GM12874 (cell line): ENCODE data around the gene SYT9.

Source experiments
- TF ChIP-seq, protein P1 (sequence below): IDR thresholded peaks from 2 replicates; pipeline ENCODE4 v1.5.1; 2011; ENCODE audit warnings: low read depth, mild to moderate bottlenecking, control low read depth, low read length, moderate library complexity; ENCODE audit not compliant: insufficient read depth

Gene SYT9

DNA sequence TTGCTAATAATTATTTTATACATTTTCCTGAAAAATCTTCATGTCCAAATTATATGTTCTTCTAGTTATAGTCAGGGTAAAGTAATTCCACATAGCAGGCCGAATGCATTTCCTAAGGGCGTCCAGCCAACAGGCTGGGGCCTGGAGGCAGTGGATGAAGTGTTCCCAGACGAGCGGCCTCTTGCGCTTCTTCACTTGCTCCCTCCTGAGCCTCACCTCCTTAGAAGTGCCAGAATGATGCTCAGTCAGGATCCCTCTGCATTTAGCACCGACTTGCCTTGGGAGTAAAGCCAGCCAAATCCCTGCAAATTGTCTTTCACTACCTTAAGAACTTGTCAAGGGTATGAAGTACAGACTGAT lies 235.1 kb downstream of the SYT9 start:
- TF ChIP-seq, protein P1, sequence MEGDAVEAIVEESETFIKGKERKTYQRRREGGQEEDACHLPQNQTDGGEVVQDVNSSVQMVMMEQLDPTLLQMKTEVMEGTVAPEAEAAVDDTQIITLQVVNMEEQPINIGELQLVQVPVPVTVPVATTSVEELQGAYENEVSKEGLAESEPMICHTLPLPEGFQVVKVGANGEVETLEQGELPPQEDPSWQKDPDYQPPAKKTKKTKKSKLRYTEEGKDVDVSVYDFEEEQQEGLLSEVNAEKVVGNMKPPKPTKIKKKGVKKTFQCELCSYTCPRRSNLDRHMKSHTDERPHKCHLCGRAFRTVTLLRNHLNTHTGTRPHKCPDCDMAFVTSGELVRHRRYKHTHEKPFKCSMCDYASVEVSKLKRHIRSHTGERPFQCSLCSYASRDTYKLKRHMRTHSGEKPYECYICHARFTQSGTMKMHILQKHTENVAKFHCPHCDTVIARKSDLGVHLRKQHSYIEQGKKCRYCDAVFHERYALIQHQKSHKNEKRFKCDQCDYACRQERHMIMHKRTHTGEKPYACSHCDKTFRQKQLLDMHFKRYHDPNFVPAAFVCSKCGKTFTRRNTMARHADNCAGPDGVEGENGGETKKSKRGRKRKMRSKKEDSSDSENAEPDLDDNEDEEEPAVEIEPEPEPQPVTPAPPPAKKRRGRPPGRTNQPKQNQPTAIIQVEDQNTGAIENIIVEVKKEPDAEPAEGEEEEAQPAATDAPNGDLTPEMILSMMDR, result no peak

- TF ChIP-seq, protein P1, result no peak
These were observed 235.7 kb downstream of the SYT9 start for GRCh38 chr11:7487360-7487759.

GRCh38 chr11:7488681-7489080 lies 237.0 kb downstream of the SYT9 start:
- TF ChIP-seq, protein P1, result no peak

DNA sequence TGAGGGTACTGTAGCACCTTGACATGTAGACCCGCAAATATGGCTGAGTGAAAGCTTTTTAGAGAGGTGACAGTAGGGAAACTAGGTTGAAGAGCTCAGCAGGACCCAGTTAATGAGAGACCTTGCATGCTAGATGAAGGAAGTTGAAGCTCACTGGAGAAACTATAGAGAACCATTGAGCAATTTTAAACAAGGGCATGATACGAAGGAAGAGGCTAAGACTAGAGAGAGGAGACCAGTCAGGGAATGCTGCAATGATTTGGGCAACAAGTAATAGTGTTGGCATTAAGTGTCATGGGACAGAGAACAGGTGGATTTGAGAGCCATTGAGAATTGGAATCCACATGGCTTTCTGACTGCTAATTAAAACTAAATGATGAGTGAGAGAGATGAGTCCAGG lies 237.7 kb downstream of the SYT9 start:
- TF ChIP-seq, protein P1, result no peak

DNA sequence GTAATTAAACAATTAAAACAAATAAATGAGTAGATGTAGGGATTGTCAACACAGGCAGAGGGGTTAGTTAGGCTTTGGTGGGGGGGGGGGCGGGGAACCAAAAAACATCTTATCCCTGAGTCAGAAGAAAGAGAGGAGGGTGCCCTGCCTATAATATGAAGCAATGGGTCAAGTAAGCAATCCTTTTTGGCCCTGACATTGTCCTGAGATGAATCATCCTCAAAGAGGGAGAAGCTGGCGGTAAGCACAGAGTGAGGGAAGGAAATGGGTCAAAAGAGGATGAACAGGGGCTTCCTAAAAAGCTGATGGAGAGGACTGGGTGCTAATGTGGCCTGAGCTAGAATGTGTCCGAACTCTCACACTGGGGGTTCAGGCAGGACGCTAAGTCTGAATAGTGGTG lies 238.3 kb downstream of the SYT9 start:
- TF ChIP-seq, protein P1, result no peak

GRCh38 chr11:7490535-7490934 lies 238.8 kb downstream of the SYT9 start:
- TF ChIP-seq, protein P1, result no peak

- TF ChIP-seq, protein P1, result no peak
These were observed 240.5 kb downstream of the SYT9 start for GRCh38 chr11:7492253-7492652.

DNA sequence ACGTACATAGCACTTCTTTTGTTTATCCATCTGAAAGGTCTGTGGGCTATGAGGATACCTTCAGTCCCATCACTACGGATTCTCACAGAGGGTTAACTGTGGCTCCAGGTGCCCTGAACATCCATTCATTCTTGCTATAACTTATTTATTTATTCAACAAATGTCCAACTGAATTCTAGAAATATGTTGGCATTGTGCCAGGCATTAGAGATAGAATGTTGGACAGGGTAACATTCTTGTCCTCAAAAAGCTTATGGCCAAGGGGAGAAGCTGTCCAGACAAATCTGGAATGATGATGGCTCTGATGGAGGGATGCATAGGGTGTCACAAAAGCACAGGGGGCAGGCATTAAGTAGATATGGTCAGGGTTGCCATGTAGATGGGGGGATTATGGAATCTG lies 242.0 kb downstream of the SYT9 start:
- TF ChIP-seq, protein P1, result no peak
